ENCODE results near the gene ELFN2. TPM values are rescaled to one million over a fixed set of nuclear protein-coding genes. Genes with fewer than 3 reads are reported as not detected.

Gene ELFN2
- polyA plus RNA-seq, 4 donors = 0.07 to 0.16 TPM; not detected in 2

DNA sequence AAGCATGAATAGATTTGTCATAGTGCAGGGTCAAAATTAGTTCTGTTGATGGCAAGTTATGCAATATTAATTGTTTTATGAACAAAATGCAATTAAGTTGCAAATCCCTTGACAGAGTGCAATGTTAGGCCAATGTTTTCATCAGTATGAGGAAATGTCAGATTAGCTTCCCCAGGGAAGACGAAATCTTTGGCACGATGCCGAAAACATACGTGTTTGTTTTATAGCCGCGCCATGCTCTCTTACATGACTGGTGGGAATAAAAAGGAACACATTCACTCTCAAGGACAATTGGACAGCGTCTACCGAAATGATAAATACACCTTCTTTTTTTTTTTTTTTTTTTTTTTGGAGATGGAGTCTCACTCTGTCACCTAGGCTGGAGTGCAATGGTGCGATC lies 31.9 kb upstream of the ELFN2 start:
- no peaks in the 10 kb centered on the region for H3K9me3 ChIP-seq (ENCODE audit: control insufficient read depth in 2 of 2, insufficient read depth in 1 of 2, low read depth in 1 of 2, low read length in 1 of 2)
- no peaks in the 10 kb centered on the region for H3K36me3 ChIP-seq (ENCODE audit: control insufficient read depth in 3 of 3, insufficient read depth in 2 of 3, low read depth in 1 of 3, low read length in 3 of 3)
- no peak overlapping the region for H3K27ac ChIP-seq (ENCODE audit: low read depth in 1 of 3, low read length in 2 of 3)
- WGBS, 3 donors = 24 to 58% (median 41%) methylated on average over 9 of the region's 9 CpGs
- peak in 1 of 2 donors; percentile 95 for DNase-seq
- no peak for FAIRE-seq
- H3K4me3 ChIP-seq (ENCODE audit: low read depth in 1 of 3, low read length in 3 of 3) = no peak overlapping the region
- peaks cover 0 to 7% (median 0%) of the 10 kb centered on the region in 3 donors for H3K27me3 ChIP-seq (ENCODE audit: control insufficient read depth in 3 of 3, insufficient read depth in 3 of 3, low read length in 3 of 3)
- H3K4me1 ChIP-seq (ENCODE audit: control insufficient read depth in 3 of 3, insufficient read depth in 2 of 3, low read depth in 1 of 3, low read length in 2 of 3) = peaks cover 0 to 10% (median 0%) of the 10 kb centered on the region in 3 donors

GRCh38 chr22:37457093-37457893 lies 30.0 kb upstream of the ELFN2 start:
- Histone ChIP-seq H3K9me3 (ENCODE audit: control insufficient read depth in 2 of 2, insufficient read depth in 1 of 2, low read depth in 1 of 2, low read length in 1 of 2) (no peaks in the 10 kb centered on the region), H3K4me3 (ENCODE audit: low read depth in 1 of 3, low read length in 3 of 3) (no peak overlapping the region), H3K27ac (ENCODE audit: low read depth in 1 of 3, low read length in 2 of 3) (no peak overlapping the region), H3K36me3 (ENCODE audit: control insufficient read depth in 3 of 3, insufficient read depth in 2 of 3, low read depth in 1 of 3, low read length in 3 of 3) (no peaks in the 10 kb centered on the region), H3K4me1 (ENCODE audit: control insufficient read depth in 3 of 3, insufficient read depth in 2 of 3, low read depth in 1 of 3, low read length in 2 of 3) (peaks cover 0 to 10% (median 0%) of the 10 kb centered on the region in 3 donors), H3K27me3 (ENCODE audit: control insufficient read depth in 3 of 3, insufficient read depth in 3 of 3, low read length in 3 of 3) (peaks cover 0 to 4% (median 0%) of the 10 kb centered on the region in 3 donors)
- 33 to 43% (median 36%) methylated on average over 4 of the region's 4 CpGs for WGBS, 3 donors
- FAIRE-seq (no peak), DNase-seq (peak; percentile 83 to 85)

DNA sequence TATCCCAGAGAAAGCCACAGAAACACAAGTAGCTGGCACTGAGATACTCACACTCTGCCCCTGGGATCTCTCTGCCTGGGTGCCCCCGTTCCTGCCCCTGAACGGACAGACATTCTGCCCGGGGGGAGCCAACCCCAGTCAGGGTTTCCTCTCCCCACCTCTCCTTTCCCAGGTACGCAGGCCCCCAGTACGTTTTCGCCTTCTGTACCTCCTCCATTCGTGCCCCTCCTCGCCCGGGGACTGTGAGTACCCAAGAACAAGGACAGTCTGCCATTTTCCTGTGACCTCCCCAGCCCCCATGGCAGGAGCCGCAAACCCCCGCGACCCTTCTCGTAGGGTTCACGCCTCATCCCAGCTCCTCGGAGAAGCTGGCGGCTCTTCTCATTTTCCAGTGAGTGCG lies 29.1 kb upstream of the ELFN2 start:
- Histone ChIP-seq H3K36me3 (ENCODE audit: control insufficient read depth in 3 of 3, insufficient read depth in 2 of 3, low read depth in 1 of 3, low read length in 3 of 3) (no peaks in the 10 kb centered on the region), H3K9me3 (ENCODE audit: control insufficient read depth in 2 of 2, insufficient read depth in 1 of 2, low read depth in 1 of 2, low read length in 1 of 2) (peaks cover 0 to 4% of the 10 kb centered on the region in 2 donors), H3K4me1 (ENCODE audit: control insufficient read depth in 3 of 3, insufficient read depth in 2 of 3, low read depth in 1 of 3, low read length in 2 of 3) (peaks cover 0 to 10% (median 0%) of the 10 kb centered on the region in 3 donors), H3K4me3 (ENCODE audit: low read depth in 1 of 3, low read length in 3 of 3) (no peak overlapping the region), H3K27me3 (ENCODE audit: control insufficient read depth in 3 of 3, insufficient read depth in 3 of 3, low read length in 3 of 3) (peaks cover 0 to 3% (median 0%) of the 10 kb centered on the region in 3 donors), H3K27ac (ENCODE audit: low read depth in 1 of 3, low read length in 2 of 3) (no peak overlapping the region)
- FAIRE-seq (no peak), DNase-seq (no peak)
- WGBS, 3 donors = 75 to 82% (median 77%) methylated on average over 17 of the region's 17 CpGs

GRCh38 chr22:37455896-37456295 lies 28.6 kb upstream of the ELFN2 start:
- no peak overlapping the region for H3K27ac ChIP-seq (ENCODE audit: low read depth in 1 of 3, low read length in 2 of 3)
- no peaks in the 10 kb centered on the region for H3K36me3 ChIP-seq (ENCODE audit: control insufficient read depth in 3 of 3, insufficient read depth in 2 of 3, low read depth in 1 of 3, low read length in 3 of 3)
- H3K9me3 ChIP-seq (ENCODE audit: control insufficient read depth in 2 of 2, insufficient read depth in 1 of 2, low read depth in 1 of 2, low read length in 1 of 2) = peaks cover 0 to 6% of the 10 kb centered on the region in 2 donors
- DNase-seq (no peak), FAIRE-seq (no peak)
- peaks cover 0 to 3% (median 0%) of the 10 kb centered on the region in 3 donors for H3K27me3 ChIP-seq (ENCODE audit: control insufficient read depth in 3 of 3, insufficient read depth in 3 of 3, low read length in 3 of 3)
- H3K4me3 ChIP-seq (ENCODE audit: low read depth in 1 of 3, low read length in 3 of 3) = no peak overlapping the region
- peaks cover 0 to 10% (median 0%) of the 10 kb centered on the region in 3 donors for H3K4me1 ChIP-seq (ENCODE audit: control insufficient read depth in 3 of 3, insufficient read depth in 2 of 3, low read depth in 1 of 3, low read length in 2 of 3)
- WGBS, 3 donors = 63 to 73% (median 67%) methylated on average over 13 to 14 of the region's 14 CpGs

GRCh38 chr22:37454857-37455686 lies 27.8 kb upstream of the ELFN2 start:
- no peak overlapping the region for H3K27ac ChIP-seq (ENCODE audit: low read depth in 1 of 3, low read length in 2 of 3)
- peaks cover 0 to 6% (median 0%) of the 10 kb centered on the region in 3 donors for H3K27me3 ChIP-seq (ENCODE audit: control insufficient read depth in 3 of 3, insufficient read depth in 3 of 3, low read length in 3 of 3)
- FAIRE-seq (no peak), DNase-seq (peak; percentile 55 to 71)
- H3K4me1 ChIP-seq (ENCODE audit: control insufficient read depth in 3 of 3, insufficient read depth in 2 of 3, low read depth in 1 of 3, low read length in 2 of 3) = peaks cover 0 to 10% (median 0%) of the 10 kb centered on the region in 3 donors
- peaks cover 0 to 6% of the 10 kb centered on the region in 2 donors for H3K9me3 ChIP-seq (ENCODE audit: control insufficient read depth in 2 of 2, insufficient read depth in 1 of 2, low read depth in 1 of 2, low read length in 1 of 2)
- no peaks in the 10 kb centered on the region for H3K36me3 ChIP-seq (ENCODE audit: control insufficient read depth in 3 of 3, insufficient read depth in 2 of 3, low read depth in 1 of 3, low read length in 3 of 3)
- H3K4me3 ChIP-seq (ENCODE audit: low read depth in 1 of 3, low read length in 3 of 3) = no peak overlapping the region
- WGBS, 3 donors = 20 to 45% (median 27%) methylated on average over 21 of the region's 21 CpGs

GRCh38 chr22:37453696-37454095 lies 26.4 kb upstream of the ELFN2 start:
- no peak overlapping the region for H3K4me3 ChIP-seq (ENCODE audit: low read depth in 1 of 3, low read length in 3 of 3)
- H3K27ac ChIP-seq (ENCODE audit: low read depth in 1 of 3, low read length in 2 of 3) = no peak overlapping the region
- no peaks in the 10 kb centered on the region for H3K36me3 ChIP-seq (ENCODE audit: control insufficient read depth in 3 of 3, insufficient read depth in 2 of 3, low read depth in 1 of 3, low read length in 3 of 3)
- H3K9me3 ChIP-seq (ENCODE audit: control insufficient read depth in 2 of 2, insufficient read depth in 1 of 2, low read depth in 1 of 2, low read length in 1 of 2) = peaks cover 0 to 6% of the 10 kb centered on the region in 2 donors
- H3K27me3 ChIP-seq (ENCODE audit: control insufficient read depth in 3 of 3, insufficient read depth in 3 of 3, low read length in 3 of 3) = peaks cover 0 to 6% (median 0%) of the 10 kb centered on the region in 3 donors
- no peak for FAIRE-seq
- no peak for DNase-seq
- 93 to 96% (median 94%) methylated on average over 7 of the region's 7 CpGs for WGBS, 3 donors
- H3K4me1 ChIP-seq (ENCODE audit: control insufficient read depth in 3 of 3, insufficient read depth in 2 of 3, low read depth in 1 of 3, low read length in 2 of 3) = peaks cover 0 to 10% (median 0%) of the 10 kb centered on the region in 3 donors

GRCh38 chr22:37451218-37451617 lies 23.9 kb upstream of the ELFN2 start:
- Histone ChIP-seq H3K9me3 (ENCODE audit: control insufficient read depth in 2 of 2, insufficient read depth in 1 of 2, low read depth in 1 of 2, low read length in 1 of 2) (peaks cover 0 to 6% of the 10 kb centered on the region in 2 donors), H3K4me1 (ENCODE audit: control insufficient read depth in 3 of 3, insufficient read depth in 2 of 3, low read depth in 1 of 3, low read length in 2 of 3) (peaks cover 0 to 10% (median 0%) of the 10 kb centered on the region in 3 donors), H3K27me3 (ENCODE audit: control insufficient read depth in 3 of 3, insufficient read depth in 3 of 3, low read length in 3 of 3) (peaks cover 0 to 5% (median 3%) of the 10 kb centered on the region in 3 donors), H3K27ac (ENCODE audit: low read depth in 1 of 3, low read length in 2 of 3) (no peak overlapping the region), H3K4me3 (ENCODE audit: low read depth in 1 of 3, low read length in 3 of 3) (no peak overlapping the region), H3K36me3 (ENCODE audit: control insufficient read depth in 3 of 3, insufficient read depth in 2 of 3, low read depth in 1 of 3, low read length in 3 of 3) (no peaks in the 10 kb centered on the region)
- DNase-seq (no peak), FAIRE-seq (no peak)
- WGBS, 3 donors = 41 to 86% (median 47%) methylated on average over 1 of the region's 1 CpG

GRCh38 chr22:37449331-37450001 lies 22.2 kb upstream of the ELFN2 start:
- peaks cover 0 to 6% of the 10 kb centered on the region in 2 donors for H3K9me3 ChIP-seq (ENCODE audit: control insufficient read depth in 2 of 2, insufficient read depth in 1 of 2, low read depth in 1 of 2, low read length in 1 of 2)
- H3K27me3 ChIP-seq (ENCODE audit: control insufficient read depth in 3 of 3, insufficient read depth in 3 of 3, low read length in 3 of 3) = peaks cover 0 to 5% (median 3%) of the 10 kb centered on the region in 3 donors
- FAIRE-seq = no peak
- H3K36me3 ChIP-seq (ENCODE audit: control insufficient read depth in 3 of 3, insufficient read depth in 2 of 3, low read depth in 1 of 3, low read length in 3 of 3) = no peaks in the 10 kb centered on the region
- H3K27ac ChIP-seq (ENCODE audit: low read depth in 1 of 3, low read length in 2 of 3) = no peak overlapping the region
- WGBS, 3 donors = 50 to 71% (median 59%) methylated on average over 15 of the region's 15 CpGs
- no peak overlapping the region for H3K4me3 ChIP-seq (ENCODE audit: low read depth in 1 of 3, low read length in 3 of 3)
- H3K4me1 ChIP-seq (ENCODE audit: control insufficient read depth in 3 of 3, insufficient read depth in 2 of 3, low read depth in 1 of 3, low read length in 2 of 3) = peaks cover 0 to 2% (median 0%) of the 10 kb centered on the region in 3 donors
- no peak for DNase-seq
